Hematopoietic multipotent progenitor cell treated with erythropoietin and hydrocortisone succinate and interleukin-3 and kit ligand, for 6 days (in vitro differentiated cells): ENCODE results near the gene FBLN1.
"Not testable (repeated sequence)": the region's sequence is repeated elsewhere in the genome, so short reads cannot be mapped to it uniquely, and the experiment has no call there.

Source experiments
- DNase-seq: peaks from one replicate; pipeline ENCODE4 v3.0.0-alpha.2; 2015

FBLN1 gene

GRCh38 chr22:45586651-45587405 lies 84.1 kb downstream of the FBLN1 start:
- DNase-seq: no peak

- DNase-seq: no peak
These were observed 85.2 kb downstream of the FBLN1 start for GRCh38 chr22:45587638-45588505.

DNA sequence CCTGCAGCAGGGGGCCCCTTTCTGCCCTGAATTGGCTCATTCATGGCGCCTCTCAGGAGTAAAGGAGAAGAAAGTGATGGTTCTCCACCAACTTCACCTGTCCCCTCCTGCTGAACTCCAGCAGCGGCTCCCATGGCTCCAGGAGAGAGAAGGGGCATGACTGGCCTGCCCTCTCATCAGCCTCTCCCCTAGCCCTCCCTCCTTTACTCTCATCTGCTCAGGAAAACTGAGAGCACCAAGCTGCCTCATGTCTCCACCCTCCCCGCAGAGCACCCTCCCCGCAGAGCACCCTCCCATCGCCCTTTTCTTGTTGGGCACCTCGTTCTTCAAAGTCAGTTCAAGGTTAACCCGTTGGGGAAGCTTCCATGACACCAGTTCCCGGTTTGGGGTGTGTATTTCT lies 86.9 kb downstream of the FBLN1 start:
- no peak for DNase-seq

DNA sequence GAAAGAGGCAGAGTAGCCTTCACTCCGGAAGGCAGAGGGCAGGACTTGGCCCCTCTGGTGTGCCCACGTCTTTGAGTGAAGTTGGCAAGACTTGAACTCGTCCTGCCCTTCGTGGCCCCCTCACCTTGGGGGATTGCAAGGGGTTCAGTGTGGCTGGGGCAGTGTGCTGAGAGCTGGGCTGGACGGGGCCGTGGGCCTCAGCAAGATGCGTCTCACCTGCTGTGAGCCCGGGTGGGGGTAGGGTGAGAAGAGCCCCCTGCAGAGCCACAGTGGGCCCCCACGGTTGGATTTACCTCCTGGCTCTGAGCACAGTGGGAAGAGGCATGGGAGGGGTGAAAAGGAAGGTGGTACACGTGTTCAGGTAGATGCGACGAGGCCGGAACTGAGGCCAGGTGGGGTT lies 87.6 kb downstream of the FBLN1 start:
- DNase-seq: no peak

GRCh38 chr22:45591633-45592213 lies 89.0 kb downstream of the FBLN1 start:
- not testable (repeated sequence) for DNase-seq

GRCh38 chr22:45594123-45594941 lies 91.6 kb downstream of the FBLN1 start:
- DNase-seq: no peak

DNA sequence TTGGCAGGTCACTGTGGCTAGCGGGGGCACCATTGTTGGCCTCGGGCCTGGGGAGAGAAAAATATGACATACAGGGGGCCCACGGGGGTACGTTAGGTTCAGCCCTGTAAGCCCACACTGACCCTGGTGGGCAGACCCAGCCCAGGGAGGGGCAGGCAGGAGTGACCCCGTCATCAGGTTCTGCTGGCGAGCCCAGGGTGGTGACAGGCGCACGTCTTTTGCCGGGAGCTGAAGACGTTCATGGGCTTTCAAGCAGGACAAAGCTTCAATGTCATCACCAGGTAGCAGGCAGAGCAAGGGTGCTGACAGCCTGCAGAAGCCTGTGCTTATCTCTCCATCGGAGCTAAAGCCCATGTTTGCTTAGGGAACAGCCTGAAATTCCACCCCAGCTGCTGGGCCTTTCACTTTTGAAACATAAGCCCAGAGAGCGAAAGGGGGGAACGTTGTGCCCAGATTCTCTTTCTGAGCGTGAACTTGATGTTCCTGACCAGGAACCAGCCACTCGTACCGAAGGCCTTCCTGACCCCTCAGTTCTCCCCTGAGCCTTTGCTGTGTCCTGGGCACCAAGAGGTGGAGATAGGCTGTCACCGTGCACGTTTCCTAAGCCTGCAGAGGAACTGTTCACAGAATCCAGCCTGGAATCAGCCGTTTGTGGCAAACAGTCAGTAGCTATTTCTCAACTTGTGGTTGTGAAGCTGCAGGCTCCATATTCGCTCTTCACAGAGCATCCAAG lies 94.9 kb downstream of the FBLN1 start:
- no peak for DNase-seq

GRCh38 chr22:45598596-45599217 lies 96.0 kb downstream of the FBLN1 start:
- DNase-seq: no peak

- no peak for DNase-seq
These were observed 97.3 kb downstream of the FBLN1 start for GRCh38 chr22:45599836-45600577.

DNA sequence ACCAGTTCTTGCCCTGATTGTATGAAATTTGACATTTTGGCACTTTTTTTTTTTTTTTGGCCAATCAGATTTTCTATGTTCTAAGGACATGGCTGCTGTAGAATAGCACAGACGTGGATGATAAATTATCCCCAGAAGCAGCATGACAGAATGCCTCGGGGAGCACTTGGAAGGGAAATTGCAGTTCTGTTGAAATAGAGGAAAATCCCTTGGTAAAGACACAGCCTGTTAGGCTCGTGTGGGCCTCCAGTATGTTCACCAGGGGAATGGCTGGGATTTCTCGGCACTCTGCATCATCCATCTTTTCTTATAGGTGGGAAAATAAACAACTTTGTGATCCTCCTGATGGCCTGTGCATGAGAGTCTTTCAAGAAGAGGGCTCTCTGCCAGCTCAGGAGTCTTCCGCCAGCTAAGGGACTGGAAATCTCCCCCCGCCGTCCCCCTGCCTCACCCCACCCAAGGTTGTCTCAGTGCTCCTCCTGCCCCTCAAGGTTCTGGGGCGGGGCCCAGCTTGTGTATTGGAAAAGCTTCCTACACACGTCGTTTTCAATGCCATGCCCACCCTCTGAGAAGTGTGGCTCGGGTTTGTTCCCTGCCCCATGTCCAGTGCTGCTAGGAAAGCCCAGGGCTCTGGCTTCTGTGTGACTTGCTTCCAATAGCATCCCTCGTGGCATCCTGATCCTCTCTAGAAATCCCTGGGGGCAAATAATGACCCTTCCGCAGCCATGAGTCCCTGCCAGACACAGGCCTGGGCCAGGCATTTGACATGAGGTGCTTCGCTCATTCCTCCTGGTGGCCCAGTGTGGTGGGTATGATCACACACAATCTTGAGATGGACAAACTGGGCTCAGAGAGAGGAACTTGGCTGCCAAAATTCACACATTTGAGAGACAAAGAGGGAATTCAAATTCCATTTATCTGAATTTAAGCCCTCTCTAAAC lies 98.4 kb downstream of the FBLN1 start:
- no peak for DNase-seq

- DNase-seq: no peak
These were observed 99.5 kb downstream of the FBLN1 start for GRCh38 chr22:45602004-45602733.

DNA sequence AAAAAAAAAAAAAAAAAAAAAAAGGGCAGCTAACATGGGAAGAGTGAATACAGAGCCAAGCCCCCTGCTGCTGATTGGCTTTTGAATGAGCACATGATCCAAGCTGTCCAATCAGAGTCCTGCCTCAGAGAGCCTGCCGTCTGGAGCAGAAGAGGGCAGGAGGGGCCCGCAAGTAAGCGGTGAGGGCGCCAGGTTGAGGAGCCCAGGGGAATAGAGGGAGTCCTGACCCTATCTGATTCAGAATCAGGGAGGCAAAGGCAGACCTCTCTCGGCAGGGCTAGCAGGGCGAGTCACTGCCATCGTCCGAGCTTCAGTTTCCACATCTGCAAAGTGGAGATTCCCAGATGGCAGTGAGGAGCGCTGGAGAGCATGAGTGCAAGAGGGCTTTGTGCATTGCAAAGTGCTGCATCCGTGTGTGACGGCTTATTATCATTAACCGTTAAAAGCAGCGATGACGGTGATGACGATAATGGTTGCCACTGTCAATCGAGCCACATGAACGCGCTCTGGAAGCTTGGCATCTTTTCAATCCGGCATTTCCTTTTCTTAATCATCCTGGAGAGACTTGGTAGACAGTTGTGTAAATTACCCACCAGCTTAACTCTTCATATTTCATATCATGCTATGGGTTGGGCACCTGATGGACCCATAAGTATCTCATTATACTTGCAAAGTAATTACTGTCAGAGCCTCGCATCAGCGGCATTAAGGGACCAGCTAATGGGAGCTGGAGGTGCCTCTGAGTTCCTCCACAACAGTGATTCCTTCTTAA lies 100.3 kb downstream of the FBLN1 start:
- DNase-seq: peak; percentile 38

GRCh38 chr22:45603619-45604018 lies 100.9 kb downstream of the FBLN1 start:
- DNase-seq: no peak

- DNase-seq: not testable (repeated sequence)
These were observed 105.4 kb downstream of the FBLN1 start for GRCh38 chr22:45608045-45608444.

GRCh38 chr22:45608763-45609180 lies 106.1 kb downstream of the FBLN1 start:
- peak; percentile 38 for DNase-seq

DNA sequence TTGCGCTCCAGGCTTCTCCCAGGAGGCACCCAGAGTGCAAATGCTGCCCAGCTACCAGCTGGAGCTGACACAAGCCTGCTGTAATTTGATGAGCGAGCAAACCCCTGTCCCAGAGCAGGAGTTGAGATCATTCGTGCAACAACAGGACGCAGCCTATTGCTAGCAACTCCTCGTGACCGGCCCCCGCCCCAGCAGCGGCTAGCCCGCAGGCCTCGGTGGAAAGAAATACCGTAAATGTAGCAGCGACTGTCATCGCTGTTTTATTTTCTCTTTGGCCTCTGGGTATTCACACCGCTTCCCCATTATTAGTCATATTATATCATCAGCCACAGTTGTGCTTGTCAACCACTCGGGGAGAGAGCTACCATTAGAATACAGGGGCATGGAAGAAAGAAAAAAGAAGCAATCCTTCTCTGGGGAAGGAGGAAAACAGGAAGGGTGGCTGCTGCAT lies 109.8 kb downstream of the FBLN1 start:
- no peak for DNase-seq

GRCh38 chr22:45612940-45613339 lies 110.3 kb downstream of the FBLN1 start:
- no peak for DNase-seq

GRCh38 chr22:45615364-45615763 lies 112.7 kb downstream of the FBLN1 start:
- DNase-seq: no peak
